Activated naive CD4-positive, alpha-beta T cell (primary cell): ENCODE results near the gene CD47.

Experiments used
- DNase-seq, 4 experiments: peaks; one replicate each; lab custom pipeline; 2025; lab: John Stamatoyannopoulos, UW

The CD47 gene

DNA sequence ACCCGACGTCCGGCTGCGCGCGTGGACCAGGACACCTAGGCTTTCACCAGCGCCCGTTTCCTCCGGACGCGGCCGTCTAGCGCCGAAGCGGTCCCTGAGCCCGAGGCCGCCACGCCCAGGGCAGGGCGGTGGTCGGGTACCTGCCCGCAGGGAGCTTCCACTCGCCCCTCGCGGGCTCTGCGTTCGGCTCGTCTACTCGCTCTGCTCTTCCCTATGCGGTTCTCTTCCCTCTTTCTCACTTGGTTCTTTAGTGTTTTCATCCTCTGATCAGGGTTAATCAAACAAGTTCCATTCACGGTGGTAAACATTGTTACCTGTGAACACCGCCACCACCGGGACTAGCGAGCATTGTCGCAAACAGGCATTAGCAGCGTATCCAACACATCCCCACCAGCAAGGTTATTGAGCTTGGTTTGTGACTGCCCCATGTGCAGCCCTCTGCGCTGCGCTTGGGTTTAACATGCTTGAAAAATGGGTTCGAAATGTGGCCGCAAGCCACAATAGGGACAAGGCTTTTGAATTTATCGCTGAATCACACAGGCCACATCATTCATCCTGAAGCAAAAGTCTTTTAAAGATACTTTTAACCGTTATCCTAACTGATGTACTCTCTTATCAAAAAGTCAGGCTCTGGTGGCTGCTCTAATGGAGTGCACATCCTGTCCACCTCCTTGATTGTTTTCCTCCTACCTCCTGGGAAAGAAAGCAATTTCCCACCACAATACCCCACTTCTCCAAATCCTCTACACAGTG is 843 bp upstream of the CD47 start:
- peak in 1 of 4 experiments; percentile 33 for DNase-seq

DNA sequence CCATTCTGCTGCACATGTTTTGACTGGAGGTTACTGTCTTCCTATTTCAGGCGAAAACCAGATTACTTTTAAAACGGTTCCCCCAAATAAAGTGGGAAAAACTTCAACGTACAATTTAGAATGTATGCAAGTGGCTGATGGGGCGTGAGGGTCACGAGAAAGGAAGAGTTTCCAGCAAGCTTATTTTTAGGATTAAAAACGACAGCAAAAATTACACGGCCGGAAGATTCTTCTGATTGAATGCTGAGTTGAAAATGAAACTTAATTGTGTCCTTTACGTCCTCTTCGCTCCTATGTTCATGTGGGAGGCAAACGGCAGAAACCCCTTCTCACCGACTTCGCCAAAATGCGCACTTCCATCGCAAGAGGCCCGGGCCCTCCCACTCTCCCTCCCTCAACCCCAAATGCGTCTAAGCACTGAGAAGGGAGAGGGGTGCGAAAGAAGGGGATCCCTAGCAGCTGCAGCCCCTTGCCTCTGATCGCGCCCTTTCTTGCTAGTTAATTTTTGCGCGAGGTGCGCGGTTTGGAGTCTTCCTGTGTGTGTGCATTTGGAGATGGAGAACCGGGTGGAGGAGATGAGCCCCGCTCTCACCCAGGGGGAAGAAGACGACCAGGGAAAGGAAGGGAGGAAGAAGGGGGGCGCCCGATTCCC is 656 bp downstream of the CD47 start:
- peak in 3 of 4 experiments; percentile 23 to 54 (median 42) for DNase-seq

DNA sequence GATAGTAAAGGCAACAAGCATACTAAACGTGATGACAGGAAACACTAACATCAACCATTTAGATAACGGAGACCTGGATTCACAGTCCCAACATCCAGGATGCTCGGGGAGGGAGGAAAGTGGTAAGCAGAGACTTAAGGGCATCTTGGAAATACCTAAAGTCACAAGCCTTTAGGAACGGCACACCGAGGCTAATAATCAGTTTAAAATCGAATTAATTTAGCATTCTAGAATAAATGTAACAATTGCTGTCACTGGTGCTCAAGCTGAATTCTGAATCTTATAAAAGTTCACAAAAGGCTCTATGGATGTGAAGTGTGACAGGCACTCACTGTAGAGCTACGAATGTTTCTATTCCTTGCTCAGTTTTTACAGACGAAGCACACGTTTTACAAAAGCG is 1.3 kb downstream of the CD47 start:
- no peak for DNase-seq

DNA sequence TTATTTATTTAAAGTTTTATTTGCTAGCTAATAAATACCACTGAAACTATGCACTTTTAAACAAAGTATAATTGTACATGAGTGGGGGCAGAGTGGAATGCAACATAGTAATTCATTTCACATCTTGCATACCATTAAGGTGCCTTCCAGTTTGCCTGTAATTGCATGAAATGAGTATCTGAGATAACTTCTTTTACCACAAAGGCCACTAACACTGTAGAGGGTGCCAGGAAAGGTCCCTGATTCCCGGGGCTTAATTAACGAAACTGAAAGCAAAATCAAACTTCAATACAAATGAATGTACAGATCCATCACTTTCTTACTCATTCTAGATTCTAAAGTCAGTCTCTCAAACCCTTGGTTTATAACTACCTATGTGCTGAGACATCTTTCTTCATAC is 2.1 kb downstream of the CD47 start:
- no peak for DNase-seq

DNA sequence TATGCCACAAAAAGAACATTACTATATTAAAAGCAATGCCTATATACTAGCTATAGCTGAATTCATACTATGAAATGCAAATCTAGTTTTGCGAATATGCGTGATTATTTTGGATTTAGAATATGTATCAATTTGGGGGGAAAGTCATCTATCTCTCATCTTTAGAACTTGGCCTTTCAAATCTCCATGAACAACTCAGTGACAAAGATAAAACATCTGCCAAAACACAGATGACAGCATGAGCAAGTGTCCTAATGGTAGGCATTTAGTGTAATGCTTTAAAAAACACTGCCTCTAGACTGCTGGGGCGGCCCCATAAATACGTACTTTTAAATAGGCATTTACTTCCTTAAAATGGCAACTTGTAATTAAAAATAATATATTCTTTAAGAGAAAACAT is 2.7 kb downstream of the CD47 start:
- no peak for DNase-seq

DNA sequence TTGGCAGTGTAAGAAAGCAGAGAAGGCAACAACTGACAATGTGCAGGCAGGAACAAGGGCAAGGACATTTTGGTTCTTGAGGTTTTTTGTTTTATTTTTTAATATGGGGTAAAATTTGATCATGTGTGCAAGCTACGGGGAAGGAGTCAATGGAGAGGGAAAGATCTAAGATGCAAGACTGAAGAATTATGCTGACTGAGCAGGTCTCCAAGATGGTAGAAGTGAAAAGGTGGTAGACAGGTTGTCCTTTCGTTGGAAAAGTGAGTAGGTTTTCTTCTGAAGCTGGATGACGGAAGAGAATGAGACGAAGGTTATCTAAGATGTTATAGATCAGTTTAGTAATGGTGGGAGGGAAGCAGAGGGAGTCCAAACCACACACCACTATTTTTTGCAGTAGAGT is 4.2 kb downstream of the CD47 start:
- no peak for DNase-seq

DNA sequence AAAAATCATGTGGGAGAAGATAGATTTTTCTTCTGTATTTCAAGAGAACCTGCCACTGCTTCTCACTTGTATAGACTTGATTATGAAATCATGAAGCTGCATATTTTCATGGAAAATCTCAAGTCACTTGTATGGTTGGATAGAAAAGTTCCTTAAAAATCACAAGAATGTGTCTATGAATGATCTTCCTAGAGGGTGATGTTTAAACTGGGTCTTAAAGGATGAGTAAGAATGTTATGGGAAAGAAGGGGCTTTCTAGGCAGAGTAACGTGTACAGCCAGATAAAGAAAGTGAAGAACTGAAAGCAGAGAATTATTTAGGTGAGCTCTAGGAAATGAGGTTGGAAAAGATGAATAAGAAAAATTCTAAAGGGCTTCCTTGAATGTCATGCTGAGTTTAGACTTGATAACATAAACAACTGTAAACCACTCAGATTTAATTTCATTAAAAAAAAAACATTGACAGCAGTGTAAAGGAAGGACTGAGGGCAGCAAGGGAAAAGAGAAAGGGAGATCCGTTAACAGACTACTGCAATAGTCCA is 5.0 kb downstream of the CD47 start:
- no peak for DNase-seq

DNA sequence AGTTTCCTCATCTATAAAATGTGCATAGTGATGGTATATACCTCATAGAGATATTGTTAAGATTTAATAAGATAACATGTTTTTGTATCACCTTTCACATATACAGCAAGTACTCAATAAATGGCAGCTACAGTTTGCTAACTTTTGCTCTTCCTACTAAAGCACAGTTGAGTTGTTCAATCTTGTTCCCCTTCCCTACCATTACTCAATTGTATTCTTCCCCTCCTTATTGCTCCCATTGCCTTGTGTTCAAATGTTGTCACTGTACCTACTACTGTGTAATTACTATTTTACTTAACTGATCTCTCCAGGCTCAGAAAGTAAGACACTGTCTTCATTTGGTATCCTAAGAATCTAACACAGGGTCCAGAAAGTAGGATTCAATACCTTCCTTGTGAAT is 5.5 kb downstream of the CD47 start:
- DNase-seq = no peak

DNA sequence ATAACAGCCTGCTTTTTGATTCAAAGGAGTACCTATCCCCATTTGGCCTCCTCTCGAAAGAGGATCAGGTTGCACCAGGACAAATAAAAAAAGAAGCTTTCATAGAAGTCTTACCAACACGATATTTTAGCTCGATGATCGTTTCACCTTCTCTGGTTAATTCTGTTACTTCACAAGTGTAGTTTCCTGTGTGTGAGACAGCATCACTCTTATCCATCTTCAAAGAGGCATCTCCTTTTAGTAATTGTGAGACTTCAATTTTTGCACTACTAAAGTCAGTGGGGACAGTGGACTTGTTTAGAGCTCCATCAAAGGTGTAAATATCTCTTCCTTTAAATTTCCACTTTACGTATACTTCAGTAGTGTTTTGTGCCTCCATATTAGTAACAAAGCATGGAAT is 11.0 kb downstream of the CD47 start:
- no peak for DNase-seq

DNA sequence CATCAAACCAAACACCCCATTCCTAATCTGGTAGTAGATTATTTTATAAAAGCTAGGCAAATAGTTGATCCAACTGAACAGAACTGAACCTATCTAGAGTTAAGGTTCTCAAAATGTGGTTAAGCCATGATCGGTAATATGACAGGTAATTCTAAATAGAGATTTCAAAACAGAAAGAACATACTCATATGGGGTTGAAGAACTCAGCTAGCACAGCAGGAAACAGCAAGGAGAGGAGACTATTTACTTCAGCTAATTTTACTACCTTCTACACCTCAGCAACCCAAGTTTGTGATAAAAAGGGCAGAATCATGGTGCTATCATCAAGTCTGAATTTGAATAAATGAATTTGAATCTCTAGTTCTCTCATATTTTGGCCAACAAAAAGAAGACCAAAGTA is 11.8 kb downstream of the CD47 start:
- DNase-seq = no peak

DNA sequence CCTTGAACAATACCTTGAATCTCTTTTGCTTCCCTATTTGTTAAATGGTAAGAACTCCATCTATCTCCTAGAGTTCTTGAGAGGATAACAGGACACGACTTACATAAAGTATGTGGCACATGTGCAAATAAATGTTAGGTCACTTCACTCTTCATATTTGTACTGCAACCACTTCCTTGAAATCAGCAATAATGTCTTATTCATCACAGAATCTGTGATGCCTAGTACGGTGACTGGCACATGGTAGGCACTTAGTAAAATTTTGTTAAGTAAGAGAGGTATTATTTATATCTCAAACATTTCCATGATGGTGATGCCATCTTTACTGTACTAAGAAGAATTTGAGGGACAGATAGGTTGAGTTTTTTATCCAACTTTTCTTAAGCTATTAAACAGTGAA is 14.3 kb downstream of the CD47 start:
- DNase-seq = no peak

DNA sequence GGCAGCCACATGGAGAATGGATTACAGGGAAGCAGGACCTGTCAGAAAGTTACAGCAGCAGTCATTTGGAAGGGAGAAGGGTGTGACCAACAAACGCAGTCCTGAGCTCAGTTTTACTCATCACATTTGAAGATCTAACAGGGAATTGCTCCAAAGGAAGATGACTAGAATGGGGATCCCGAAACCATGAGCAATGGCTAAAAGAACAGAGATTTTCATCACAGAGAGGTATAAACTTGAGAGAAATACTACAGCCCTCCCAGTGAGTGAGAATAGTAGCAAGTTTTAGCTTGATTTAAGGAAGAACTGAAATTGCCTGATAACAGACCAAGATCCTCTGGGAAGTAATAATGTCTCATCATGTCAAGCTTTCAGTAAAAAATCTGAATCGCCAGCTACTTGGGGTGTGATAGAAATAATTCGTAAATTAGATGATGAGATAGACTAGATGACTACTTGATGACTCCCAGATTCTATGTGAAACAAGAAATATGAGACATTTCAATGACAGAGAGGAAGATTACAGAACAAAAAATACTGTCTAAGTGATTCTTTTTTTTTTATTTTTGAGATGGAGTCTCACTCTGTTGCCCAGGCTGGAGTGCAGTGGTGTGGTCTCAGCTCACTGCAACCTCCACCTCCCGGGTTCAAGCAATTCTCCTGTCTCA is 16.9 kb downstream of the CD47 start:
- no peak for DNase-seq

DNA sequence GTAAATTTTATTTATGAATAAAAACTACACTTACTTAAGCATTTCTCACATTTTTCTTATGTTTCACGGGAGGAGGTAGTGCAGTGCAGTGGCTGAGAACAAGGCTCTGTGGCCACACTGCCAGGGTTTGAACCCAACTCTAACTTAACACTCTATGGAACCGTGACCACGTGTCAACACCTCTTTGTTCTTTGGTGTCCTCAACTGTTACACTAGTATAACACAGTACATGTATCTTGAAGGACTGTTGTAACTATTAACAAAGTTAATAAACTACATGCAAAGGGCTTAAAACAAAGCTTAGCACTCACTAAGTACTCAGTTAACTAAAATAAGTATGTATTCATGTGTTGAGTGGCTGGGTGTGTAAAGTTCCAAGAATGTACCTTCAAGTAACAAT is 19.5 kb downstream of the CD47 start:
- no peak for DNase-seq

DNA sequence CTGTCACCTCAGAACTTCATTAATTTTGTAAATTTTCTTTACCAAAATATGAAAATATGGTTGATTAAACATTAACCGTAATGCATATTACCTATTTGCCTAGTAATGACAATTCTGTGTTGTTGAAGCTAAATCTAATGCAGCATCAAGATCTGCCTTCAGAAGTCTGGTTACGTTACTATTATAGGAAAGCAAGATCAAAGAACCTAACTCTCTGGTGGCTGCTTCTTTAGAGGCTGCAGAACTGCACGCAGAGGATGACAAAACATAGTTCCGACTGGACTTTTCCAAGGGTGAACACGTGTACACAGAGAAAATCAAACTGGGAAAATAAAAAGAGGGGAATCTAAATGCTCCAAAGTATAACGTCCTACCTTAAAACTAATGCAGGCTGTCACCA is 20.5 kb downstream of the CD47 start:
- no peak for DNase-seq

DNA sequence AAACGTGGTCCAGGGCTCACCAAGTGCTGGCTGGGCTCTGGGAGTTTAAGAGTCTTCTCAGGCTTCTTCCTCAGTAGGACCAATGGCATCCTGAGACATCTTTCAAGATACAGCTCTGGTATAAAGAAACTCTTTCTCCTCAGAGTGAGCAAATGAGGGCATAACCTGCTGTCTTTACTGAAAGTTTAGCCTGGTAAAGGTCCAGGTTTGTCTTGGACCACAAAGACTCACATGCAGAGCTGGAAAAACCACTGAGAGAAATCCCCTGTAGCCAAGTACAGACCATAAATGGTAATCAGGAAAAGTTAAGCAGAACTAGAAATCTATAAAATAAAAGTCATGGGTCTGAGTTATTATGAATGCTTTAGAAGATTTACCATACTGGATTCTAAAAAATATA is 23.1 kb downstream of the CD47 start:
- no peak for DNase-seq

DNA sequence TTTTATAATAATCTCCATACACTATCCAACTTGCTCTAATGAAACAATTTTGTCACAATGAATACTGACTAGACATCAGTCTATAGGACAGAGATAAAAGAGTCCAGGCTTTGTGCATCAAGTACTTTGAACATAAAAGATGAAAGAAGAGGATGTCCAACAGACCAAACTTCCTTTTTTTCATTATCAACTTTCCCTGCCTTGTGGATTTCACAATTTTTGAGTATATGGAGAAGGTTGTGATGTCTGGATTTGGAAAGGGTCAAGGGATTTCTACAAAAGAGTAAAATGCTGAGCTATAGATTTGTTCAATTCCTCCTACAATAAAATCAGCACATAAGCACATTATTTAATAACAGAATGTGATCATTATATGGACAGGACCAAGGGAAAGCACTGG is 25.7 kb downstream of the CD47 start:
- no peak for DNase-seq

DNA sequence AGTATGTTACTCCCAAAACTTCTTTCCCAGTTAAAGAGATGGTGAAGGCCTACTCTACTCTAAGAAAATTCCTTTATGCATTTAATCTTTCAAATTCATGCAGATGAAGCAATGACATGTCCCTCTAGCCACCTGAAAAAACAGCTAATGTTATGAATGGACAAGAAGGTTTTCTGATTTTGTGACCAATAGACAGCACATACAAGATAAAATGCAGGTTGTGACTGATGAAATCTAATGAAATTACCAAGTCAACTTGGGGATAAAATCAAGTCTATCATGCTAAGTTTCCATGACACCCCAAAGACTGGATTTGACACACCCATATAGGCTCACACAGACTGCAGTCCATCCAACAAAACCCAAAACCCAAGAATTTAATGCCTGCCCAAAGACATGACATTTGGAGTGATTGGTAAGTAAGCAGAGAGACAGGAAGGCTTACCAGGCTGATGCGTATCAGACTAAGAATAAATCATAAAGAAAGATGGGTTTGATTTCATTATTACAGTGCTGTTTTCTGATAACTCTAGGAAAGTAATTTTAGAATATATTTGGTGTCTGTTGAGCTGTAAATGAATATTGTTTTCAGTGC is 26.4 kb downstream of the CD47 start:
- no peak for DNase-seq

DNA sequence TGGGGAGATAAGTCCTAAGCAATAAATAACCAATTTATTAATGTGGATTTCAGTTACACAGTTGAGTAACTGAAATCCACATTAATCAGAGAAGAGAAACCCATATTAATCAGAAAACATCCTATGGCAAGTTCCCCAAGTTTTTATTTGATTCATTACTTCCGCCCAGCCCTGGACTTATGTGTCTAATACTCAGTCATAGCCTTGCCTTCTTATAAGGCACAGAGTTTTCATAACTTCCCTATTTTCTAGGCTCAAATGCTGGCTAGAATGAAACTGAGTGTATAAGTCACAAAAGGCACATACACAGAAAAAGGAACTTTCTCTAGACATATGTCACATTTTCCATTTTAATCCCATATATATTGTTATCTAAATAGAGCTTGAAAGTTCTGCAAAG is 28.8 kb downstream of the CD47 start:
- DNase-seq = no peak

DNA sequence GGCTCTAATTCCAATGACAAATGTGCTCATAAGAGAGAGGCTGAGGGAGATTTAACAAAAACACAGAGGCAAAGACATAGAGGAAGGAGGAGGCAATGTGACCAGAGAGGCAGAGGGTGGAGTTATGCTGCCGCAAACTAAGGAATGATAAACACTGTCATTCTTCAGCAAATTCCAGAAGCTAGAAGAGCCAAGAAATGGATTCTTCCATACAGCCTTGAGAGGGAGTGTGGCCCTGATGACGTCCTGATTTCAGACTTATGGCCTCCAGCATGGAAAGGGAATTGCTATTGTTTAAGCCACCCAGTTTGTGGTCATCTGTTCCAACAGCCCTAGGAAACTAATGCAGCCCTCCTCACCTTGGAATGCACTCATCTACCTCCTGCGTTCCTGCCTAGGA is 30.5 kb downstream of the CD47 start:
- DNase-seq = no peak

DNA sequence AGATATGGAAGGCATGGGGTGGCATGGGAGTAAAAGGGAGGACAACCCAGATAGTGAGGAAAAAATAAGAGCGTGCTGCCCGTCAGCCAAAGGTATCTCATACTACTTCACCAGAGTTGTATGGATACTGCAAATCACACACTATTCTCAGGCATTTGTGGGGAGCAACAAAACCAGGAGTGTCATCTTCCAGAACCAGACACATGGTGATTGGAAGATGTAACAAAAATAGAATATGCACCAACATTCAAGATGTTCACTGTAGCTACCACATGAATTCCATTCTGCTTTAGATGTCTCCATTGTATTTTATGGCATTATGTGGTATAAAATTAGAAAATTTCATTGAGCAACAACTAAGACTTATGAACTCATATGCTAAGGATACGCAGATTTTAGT is 34.9 kb downstream of the CD47 start:
- no peak for DNase-seq

DNA sequence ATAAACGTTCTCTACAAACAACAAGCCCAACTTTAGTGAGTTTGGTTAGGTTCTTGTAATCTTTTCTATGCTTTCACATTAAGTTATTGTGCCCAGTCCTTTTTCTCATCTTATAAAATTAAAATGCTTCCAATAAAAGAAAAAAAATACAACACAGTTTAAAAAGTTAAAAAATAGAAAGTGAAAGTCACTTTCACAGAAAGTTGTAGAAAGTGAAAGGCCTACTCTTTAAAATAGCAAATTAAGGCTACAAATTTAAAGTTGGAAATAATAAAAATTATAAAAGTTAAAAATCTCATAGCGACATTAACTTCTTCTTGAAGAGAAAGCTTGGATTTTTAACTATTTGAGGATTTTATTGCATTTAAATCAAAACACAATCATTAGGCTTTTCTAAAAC is 35.9 kb downstream of the CD47 start:
- no peak for DNase-seq

DNA sequence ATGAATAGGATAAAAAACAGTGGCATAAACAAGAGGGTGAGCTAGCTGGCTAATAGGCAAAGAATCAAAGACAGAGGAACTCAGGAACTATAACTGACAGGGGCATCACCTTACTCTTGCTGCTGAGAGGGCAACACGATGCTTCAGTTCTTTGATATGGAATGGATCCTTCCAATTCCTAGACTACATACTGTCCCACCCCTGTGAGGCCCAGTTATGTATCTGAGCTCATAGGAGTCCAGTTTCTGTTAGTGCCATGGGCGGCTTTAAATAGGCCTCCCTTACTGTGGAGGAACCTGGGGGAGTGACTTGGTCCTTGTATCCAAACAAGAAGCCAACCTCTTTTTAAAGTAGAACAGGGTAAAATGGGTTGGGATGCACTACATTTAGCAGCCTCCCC is 37.3 kb downstream of the CD47 start:
- no peak for DNase-seq

DNA sequence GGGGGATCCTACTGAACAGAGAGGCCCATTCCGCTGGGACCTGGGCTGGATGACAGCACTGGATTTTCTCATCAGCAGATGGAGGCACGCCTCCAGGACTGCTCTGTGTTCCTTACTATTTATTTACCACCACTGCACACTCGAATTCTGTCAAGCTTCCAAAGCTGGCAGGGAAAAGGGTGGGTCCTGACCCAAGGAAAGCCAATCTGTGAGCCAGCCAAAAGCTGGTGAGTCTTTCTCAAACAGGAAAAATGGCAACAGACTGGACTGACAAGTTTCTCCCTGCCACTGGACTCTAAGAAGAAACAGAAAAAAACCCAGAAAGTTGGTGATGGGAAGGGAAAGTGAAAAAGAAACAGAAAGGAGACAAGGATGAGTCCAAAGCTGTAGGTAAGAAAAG is 37.8 kb downstream of the CD47 start:
- no peak for DNase-seq
